Astrocyte (in vitro differentiated cells and primary cell): ENCODE measurements around the gene CORT.

ENCODE experiments used
- CTCF ChIP-seq: IDR thresholded peaks from 2 replicates; pipeline ENCODE4 v1.5.1; 2011; ENCODE audit warnings: low read depth, mild to moderate bottlenecking, inconsistent platforms, low read length, moderate library complexity; ENCODE audit not compliant: insufficient read depth
- EZH2 ChIP-seq: IDR thresholded peaks from 2 replicates; pipeline ENCODE4 v1.6.1; 2012; ENCODE audit warnings: mild to moderate bottlenecking, low read length, inconsistent platforms; ENCODE audit not compliant: insufficient read depth

GRCh38 chr1:10433790-10434189, 16.0 kb upstream of the CORT start:
- TF ChIP-seq CTCF: no peak
- no peak for TF ChIP-seq EZH2
